Endodermal cell (in vitro differentiated cells): ENCODE results near the gene IGF2R. TPM values are rescaled to one million over a fixed set of nuclear protein-coding genes. Genes with fewer than 3 reads are reported as not detected.

Experiments
- DNase-seq: peaks from one replicate; pipeline ENCODE4 v3.0.0-alpha.2; 2017
- H3K27ac ChIP-seq: 2 replicates; pipeline ENCODE4 v1.5.1; 2013; ENCODE audit warnings: mild to moderate bottlenecking, low read depth, low read length, moderate library complexity
- H3K27me3 ChIP-seq: 2 replicates; pipeline ENCODE4 v1.6.1; 2013; ENCODE audit warnings: mild to moderate bottlenecking, low read length, moderate library complexity; ENCODE audit not compliant: insufficient read depth, control insufficient read depth, poor library complexity, severe bottlenecking
- H3K36me3 ChIP-seq: 2 replicates; pipeline ENCODE4 v1.7.0; 2013; ENCODE audit warnings: mild to moderate bottlenecking, low read length, moderate library complexity; ENCODE audit not compliant: control insufficient read depth, insufficient read depth
- H3K4me1 ChIP-seq: one replicate; pipeline ENCODE4 v1.7.0; 2013; ENCODE audit warnings: low read length; ENCODE audit not compliant: control insufficient read depth, insufficient read depth
- H3K4me3 ChIP-seq: 2 replicates; pipeline ENCODE4 v1.5.1; 2013; ENCODE audit warnings: mild to moderate bottlenecking, low read length, moderate library complexity
- H3K9ac ChIP-seq: 2 replicates; pipeline ENCODE4 v1.6.1; 2013; ENCODE audit warnings: mild to moderate bottlenecking, low read length, moderate library complexity; ENCODE audit not compliant: poor library complexity, severe bottlenecking; ENCODE audit errors: extremely low read depth
- H3K9me3 ChIP-seq: 2 replicates; pipeline ENCODE4 v1.6.1; 2013; ENCODE audit warnings: mild to moderate bottlenecking, low read length, moderate library complexity; ENCODE audit not compliant: control insufficient read depth
- H3K27ac Mint-ChIP-seq: 2 replicates; pipeline ENCODE4 v1.8.0; 2020; ENCODE audit warnings: mixed read lengths
- H3K27me3 Mint-ChIP-seq: 2 replicates; pipeline ENCODE4 v1.8.0; 2021; ENCODE audit warnings: mild to moderate bottlenecking, mixed read lengths; ENCODE audit not compliant: insufficient read depth
- H3K36me3 Mint-ChIP-seq: 2 replicates; pipeline ENCODE4 v1.8.0; 2020; ENCODE audit warnings: low read depth, mixed read lengths
- H3K4me1 Mint-ChIP-seq: 2 replicates; pipeline ENCODE4 v1.8.0; 2020; ENCODE audit warnings: mixed read lengths
- H3K4me3 Mint-ChIP-seq: 2 replicates; pipeline ENCODE4 v1.8.0; 2020; ENCODE audit warnings: mild to moderate bottlenecking, moderate library complexity, mixed read lengths
- H3K9me3 Mint-ChIP-seq: 2 replicates; pipeline ENCODE4 v1.8.0; 2020; ENCODE audit warnings: mild to moderate bottlenecking, mixed read lengths
- WGBS, 2 experiments: methylation state at CpG; one replicate each; pipeline versions ENCODE4 v1.1.5 to v1.1.7; 2013; ENCODE audit warnings: missing lambda C conversion rate in 2 of 2, mixed read lengths in 1 of 2; ENCODE audit not compliant: insufficient coverage in 1 of 2, insufficient read length in 1 of 2; 5-methylcytosine and 5-hydroxymethylcytosine counted together
- total RNA-seq, 2 donors: library from RNA; stranded (reverse); fragmentation: NEBNext Ultra II Directional in 1 of 2; extraction: Animal tissue kit (Norgen Biotek cat#: 25700) in 1 of 2; gene quantifications; 2 replicates in 1 of 2; 3 replicates in 1 of 2; pipeline ENCODE4 v1.2.1, GENCODE V29; 2021
- TF ChIP-seq, protein P1 (sequence below): fragments of 200-600 bp; sonication (generic); conservative IDR thresholded peaks from 2 replicates; pipeline ENCODE4 v1.5.0; 2021; ENCODE audit warnings: antibody characterized with exemption, mild to moderate bottlenecking

Gene IGF2R
- total RNA-seq, 2 donors from 2014 or later, result 103 to 130 TPM

DNA sequence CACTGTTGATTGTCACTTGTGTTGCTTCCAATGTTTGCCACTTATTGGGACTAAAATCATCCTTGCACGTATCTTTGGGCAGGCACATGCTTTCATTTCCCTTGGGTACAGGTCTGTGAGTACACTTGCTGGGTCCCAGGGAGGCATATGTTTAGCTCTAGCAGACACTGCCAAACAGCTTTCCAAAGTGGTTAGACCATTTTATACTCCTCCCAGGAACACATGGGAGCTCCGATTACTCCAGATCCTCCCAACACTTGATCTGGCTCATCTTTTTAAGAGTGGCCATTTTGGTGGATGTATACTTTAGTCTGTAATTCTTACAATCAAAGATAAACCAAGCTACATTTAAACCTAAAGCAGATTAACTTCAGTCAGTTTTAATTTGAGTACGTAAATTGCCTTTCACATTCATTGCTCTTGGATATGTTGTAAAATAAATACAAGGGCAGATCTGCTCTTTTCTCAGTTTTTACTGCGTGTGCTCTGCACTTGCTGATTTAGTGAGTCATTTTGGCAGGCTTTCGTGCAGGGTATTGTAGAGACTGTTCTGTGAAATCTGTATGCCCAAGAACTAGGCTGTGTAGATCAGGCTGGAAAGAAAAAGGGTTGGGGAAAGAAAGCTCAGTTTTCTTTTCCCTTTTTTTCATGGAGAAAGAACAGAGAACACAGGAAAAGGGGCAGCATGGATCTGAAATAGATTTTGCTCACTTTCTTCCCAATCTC lies 172.3 kb downstream of the IGF2R start:
- H3K27me3 Mint-ChIP-seq, result peaks cover 10% of the 10 kb centered on the region

DNA sequence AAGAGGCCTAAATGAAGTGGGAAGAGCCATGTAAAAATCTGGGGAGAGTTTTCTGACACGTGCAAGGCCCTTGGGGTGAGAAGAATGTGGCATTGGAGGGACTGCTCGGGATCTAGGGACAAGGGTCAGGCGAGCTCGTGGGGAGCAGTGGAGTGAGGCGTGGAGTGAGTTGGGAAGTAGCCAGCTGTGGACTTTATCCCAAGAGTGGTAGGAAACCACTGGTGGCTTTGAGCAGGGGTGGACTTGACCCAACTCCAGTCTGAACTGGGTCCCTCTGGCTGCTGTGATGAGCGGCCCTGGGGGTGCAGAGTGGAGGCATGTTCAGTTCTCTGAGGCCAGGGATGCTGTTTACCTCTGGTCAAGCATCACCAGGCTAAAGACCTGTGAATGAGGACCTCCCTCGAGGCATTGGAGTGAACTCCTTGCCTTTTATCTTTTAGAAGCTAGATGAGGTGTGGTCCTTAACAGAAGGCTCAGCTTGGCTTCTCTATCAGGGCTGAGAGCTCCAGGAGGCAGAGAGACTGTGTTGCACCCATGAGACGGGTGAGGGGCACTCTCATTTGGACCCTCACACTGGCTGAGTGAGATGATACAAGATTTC lies 173.3 kb downstream of the IGF2R start:
- TF ChIP-seq, protein P1, sequence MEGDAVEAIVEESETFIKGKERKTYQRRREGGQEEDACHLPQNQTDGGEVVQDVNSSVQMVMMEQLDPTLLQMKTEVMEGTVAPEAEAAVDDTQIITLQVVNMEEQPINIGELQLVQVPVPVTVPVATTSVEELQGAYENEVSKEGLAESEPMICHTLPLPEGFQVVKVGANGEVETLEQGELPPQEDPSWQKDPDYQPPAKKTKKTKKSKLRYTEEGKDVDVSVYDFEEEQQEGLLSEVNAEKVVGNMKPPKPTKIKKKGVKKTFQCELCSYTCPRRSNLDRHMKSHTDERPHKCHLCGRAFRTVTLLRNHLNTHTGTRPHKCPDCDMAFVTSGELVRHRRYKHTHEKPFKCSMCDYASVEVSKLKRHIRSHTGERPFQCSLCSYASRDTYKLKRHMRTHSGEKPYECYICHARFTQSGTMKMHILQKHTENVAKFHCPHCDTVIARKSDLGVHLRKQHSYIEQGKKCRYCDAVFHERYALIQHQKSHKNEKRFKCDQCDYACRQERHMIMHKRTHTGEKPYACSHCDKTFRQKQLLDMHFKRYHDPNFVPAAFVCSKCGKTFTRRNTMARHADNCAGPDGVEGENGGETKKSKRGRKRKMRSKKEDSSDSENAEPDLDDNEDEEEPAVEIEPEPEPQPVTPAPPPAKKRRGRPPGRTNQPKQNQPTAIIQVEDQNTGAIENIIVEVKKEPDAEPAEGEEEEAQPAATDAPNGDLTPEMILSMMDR, result no peak
- H3K4me1 Mint-ChIP-seq, result peaks cover 12% of the 10 kb centered on the region
- peaks cover 3% of the 10 kb centered on the region for H3K9me3 Mint-ChIP-seq
- Histone ChIP-seq H3K4me1 (peaks cover 5% of the 10 kb centered on the region), H3K9me3 (peaks cover 8% of the 10 kb centered on the region), H3K36me3 (no peaks in the 10 kb centered on the region), H3K9ac (no peak overlapping the region), H3K27me3 (no peaks in the 10 kb centered on the region), H3K4me3 (no peak overlapping the region), H3K27ac (no peak overlapping the region)
- H3K27me3 Mint-ChIP-seq, result no peaks in the 10 kb centered on the region
- H3K36me3 Mint-ChIP-seq, result peaks cover 7% of the 10 kb centered on the region
- DNase-seq, result peak; percentile 25
- 93 to 94% methylated on average over 6 to 8 of the region's 8 CpGs for WGBS, 2 experiments
- H3K27ac Mint-ChIP-seq, result no peak overlapping the region
- H3K4me3 Mint-ChIP-seq, result no peak overlapping the region

More for the DNA sequence above, 172.3 kb downstream of the IGF2R start:
- DNase-seq, result peak; percentile 20
- peaks cover 7% of the 10 kb centered on the region for H3K36me3 Mint-ChIP-seq
- 91 to 96% methylated on average over 3 to 5 of the region's 5 CpGs for WGBS, 2 experiments
- TF ChIP-seq, protein P1, result no peak
- peaks cover 8% of the 10 kb centered on the region for H3K9me3 ChIP-seq
- H3K4me3 ChIP-seq, result no peak overlapping the region
- H3K9ac ChIP-seq, result no peak overlapping the region
- no peaks in the 10 kb centered on the region for H3K36me3 ChIP-seq
- no peaks in the 10 kb centered on the region for H3K27me3 ChIP-seq
- H3K9me3 Mint-ChIP-seq, result peaks cover 3% of the 10 kb centered on the region
- no peak overlapping the region for H3K27ac ChIP-seq
- no peak overlapping the region for H3K27ac Mint-ChIP-seq
- peaks cover 20% of the 10 kb centered on the region for H3K4me1 Mint-ChIP-seq
- no peak overlapping the region for H3K4me3 Mint-ChIP-seq
- H3K4me1 ChIP-seq, result peaks cover 5% of the 10 kb centered on the region

DNA sequence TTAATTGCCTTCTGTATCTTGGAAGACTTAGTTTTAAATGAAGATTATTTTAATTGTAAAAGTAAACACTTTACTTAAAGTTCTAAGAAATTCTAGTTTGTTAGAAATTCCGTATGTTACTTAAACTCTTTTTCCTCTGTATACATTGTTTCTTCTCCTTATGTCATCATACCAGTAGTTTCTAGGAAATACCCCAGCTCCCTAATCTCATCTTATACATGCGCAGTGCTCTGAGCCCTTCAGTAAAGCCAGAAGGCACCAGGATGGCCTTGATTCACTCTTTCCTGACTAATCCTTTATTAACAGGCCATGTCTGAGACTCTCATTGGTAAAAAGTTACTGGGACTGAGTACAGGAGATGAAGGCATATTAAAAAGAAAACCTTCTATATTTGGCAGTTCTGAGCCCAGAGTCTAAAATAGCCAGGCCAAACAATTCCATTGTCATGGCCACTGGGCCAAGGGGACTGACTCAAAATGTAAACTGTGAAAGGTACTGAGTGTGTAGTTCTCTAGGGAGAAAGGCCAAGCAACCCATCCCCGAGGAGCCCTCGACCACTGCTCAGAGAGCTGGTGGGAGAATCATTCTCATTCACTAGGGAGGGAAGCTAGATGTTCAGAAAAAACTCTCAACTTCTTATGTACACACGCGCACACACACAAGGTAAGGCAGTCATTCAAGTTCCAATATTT lies 177.7 kb downstream of the IGF2R start:
- Histone ChIP-seq H3K4me1 (no peaks in the 10 kb centered on the region), H3K27ac (no peak overlapping the region), H3K36me3 (no peaks in the 10 kb centered on the region), H3K9me3 (peaks cover 8% of the 10 kb centered on the region), H3K9ac (no peak overlapping the region), H3K4me3 (no peak overlapping the region), H3K27me3 (no peaks in the 10 kb centered on the region)
- TF ChIP-seq, protein P1, result no peak
- H3K9me3 Mint-ChIP-seq, result peaks cover 3% of the 10 kb centered on the region
- no peak overlapping the region for H3K4me3 Mint-ChIP-seq
- H3K4me1 Mint-ChIP-seq, result no peaks in the 10 kb centered on the region
- peaks cover 7% of the 10 kb centered on the region for H3K36me3 Mint-ChIP-seq
- no peak overlapping the region for H3K27ac Mint-ChIP-seq
- DNase-seq, result peak; percentile 2
- WGBS, 2 experiments, result 94% methylated on average over 2 to 6 of the region's 6 CpGs
- H3K27me3 Mint-ChIP-seq, result no peaks in the 10 kb centered on the region
